GM12865 (cell line): ENCODE measurements around the gene CHAMP1.
"Not testable (repeated sequence)": the region's sequence is repeated elsewhere in the genome, so short reads cannot be mapped to it uniquely, and the experiment has no call there.

Experiments
- DNase-seq: peaks from one replicate; pipeline ENCODE4 v3.0.0; 2010; ENCODE audit warnings: low read depth
- H3K4me3 ChIP-seq: 2 replicates; pipeline ENCODE4 v1.5.1; 2011; ENCODE audit warnings: mild to moderate bottlenecking, low read depth, low read length, control low read depth
- CTCF ChIP-seq: IDR thresholded peaks from 2 replicates; pipeline ENCODE4 v1.5.1; 2011; ENCODE audit warnings: low read length, control low read depth, low read depth, inconsistent platforms; ENCODE audit not compliant: insufficient read depth; ENCODE audit errors: missing control alignments

The CHAMP1 gene

GRCh38 chr13:114330086-114330485, 15.8 kb downstream of the CHAMP1 start:
- no peak overlapping the region for H3K4me3 ChIP-seq
- no peak for TF ChIP-seq CTCF
- no peak for DNase-seq

- peak overlapping the region; percentile 37 for H3K4me3 ChIP-seq
- peak; percentile 19 for DNase-seq
Observed at GRCh38 chr13:114333881-114334280, 19.6 kb downstream of the CHAMP1 start.

GRCh38 chr13:114334305-114335053, 20.2 kb downstream of the CHAMP1 start:
- peak; percentile 38 for DNase-seq
- TF ChIP-seq CTCF = no peak
- peak overlapping the region; percentile 37 for H3K4me3 ChIP-seq

- not testable (repeated sequence) for H3K4me3 ChIP-seq, DNase-seq
Observed at GRCh38 chr13:114336457-114336856, 22.2 kb downstream of the CHAMP1 start.

- no peak overlapping the region for H3K4me3 ChIP-seq
- TF ChIP-seq CTCF = no peak
- DNase-seq = no peak
Observed at GRCh38 chr13:114338959-114339358, 24.7 kb downstream of the CHAMP1 start.

- H3K4me3 ChIP-seq = no peak overlapping the region
- DNase-seq = peak; percentile 66
- peak; percentile 63 for TF ChIP-seq CTCF
Observed at GRCh38 chr13:114339857-114340534, 25.7 kb downstream of the CHAMP1 start.

GRCh38 chr13:114341003-114341777, 26.9 kb downstream of the CHAMP1 start:
- DNase-seq = no peak
- no peak for TF ChIP-seq CTCF
- no peak overlapping the region for H3K4me3 ChIP-seq

GRCh38 chr13:114347256-114347655, 33.0 kb downstream of the CHAMP1 start:
- H3K4me3 ChIP-seq, DNase-seq: not testable (repeated sequence)
